Measurements from ENCODE around the gene RHOB.
A peak's percentile ranks its signal among the peaks of the same experiment; 100 is the strongest.

The RHOB gene

GRCh38 chr2:20443276-20443920, 3.5 kb upstream of the RHOB start:
- Histone ChIP-seq H3K9me3 (ENCODE audit: low read length) (no peaks in the 10 kb centered on the region), H3K27me3 (ENCODE audit: control insufficient read depth in 1 of 2, insufficient read depth in 2 of 2, low read length in 2 of 2) (no peaks in the 10 kb centered on the region), H3K27ac (ENCODE audit: low read depth, low read length) (peak overlapping the region; percentile 79), H3K4me1 (ENCODE audit: insufficient read depth, low read length) (peaks cover 23% of the 10 kb centered on the region), H3K4me3 (ENCODE audit: low read depth in 1 of 2, low read length in 2 of 2) (no peak overlapping the region), H3K36me3 (ENCODE audit: insufficient read depth, low read length) (peaks cover 9% of the 10 kb centered on the region), H3K9ac (ENCODE audit: low read length) (peak overlapping the region; percentile 39)

GRCh38 chr2:20444101-20444992, 2.5 kb upstream of the RHOB start:
- Histone ChIP-seq H3K27ac (ENCODE audit: low read depth, low read length) (peak overlapping the region; percentile 79), H3K9ac (ENCODE audit: low read length) (peak overlapping the region; percentile 63), H3K4me3 (ENCODE audit: low read depth in 1 of 2, low read length in 2 of 2) (peak overlapping the region in 1 of 2 donors; percentile 49), H3K27me3 (ENCODE audit: control insufficient read depth in 1 of 2, insufficient read depth in 2 of 2, low read length in 2 of 2) (no peaks in the 10 kb centered on the region), H3K36me3 (ENCODE audit: insufficient read depth, low read length) (peaks cover 19% of the 10 kb centered on the region), H3K4me1 (ENCODE audit: insufficient read depth, low read length) (peaks cover 23% of the 10 kb centered on the region), H3K9me3 (ENCODE audit: low read length) (no peaks in the 10 kb centered on the region)

GRCh38 chr2:20444993-20445910, 1.6 kb upstream of the RHOB start:
- H3K27me3 ChIP-seq (ENCODE audit: control insufficient read depth in 1 of 2, insufficient read depth in 2 of 2, low read length in 2 of 2): no peaks in the 10 kb centered on the region

GRCh38 chr2:20446255-20446916, 488 bp upstream of the RHOB start:
- peak overlapping the region; percentile 86 for H3K9ac ChIP-seq (ENCODE audit: low read length)
- peak overlapping the region; percentile 98 for H3K27ac ChIP-seq (ENCODE audit: low read depth, low read length)
- H3K36me3 ChIP-seq (ENCODE audit: insufficient read depth, low read length): peaks cover 27% of the 10 kb centered on the region
- no peaks in the 10 kb centered on the region for H3K9me3 ChIP-seq (ENCODE audit: low read length)
- H3K4me3 ChIP-seq (ENCODE audit: low read depth in 1 of 2, low read length in 2 of 2): peak overlapping the region; percentile 88 to 100
- no peaks in the 10 kb centered on the region for H3K27me3 ChIP-seq (ENCODE audit: control insufficient read depth in 1 of 2, insufficient read depth in 2 of 2, low read length in 2 of 2)
- H3K4me1 ChIP-seq (ENCODE audit: insufficient read depth, low read length): peaks cover 36% of the 10 kb centered on the region

More at GRCh38 chr2:20444993-20445910, 1.6 kb upstream of the RHOB start:
- peak overlapping the region in 1 of 2 donors; percentile 49 for H3K4me3 ChIP-seq (ENCODE audit: low read depth in 1 of 2, low read length in 2 of 2)
- H3K9me3 ChIP-seq (ENCODE audit: low read length): no peaks in the 10 kb centered on the region
- H3K9ac ChIP-seq (ENCODE audit: low read length): peak overlapping the region; percentile 63
- H3K27ac ChIP-seq (ENCODE audit: low read depth, low read length): peak overlapping the region; percentile 79
- peaks cover 31% of the 10 kb centered on the region for H3K4me1 ChIP-seq (ENCODE audit: insufficient read depth, low read length)
- H3K36me3 ChIP-seq (ENCODE audit: insufficient read depth, low read length): peaks cover 27% of the 10 kb centered on the region

GRCh38 chr2:20447437-20448245, 767 bp downstream of the RHOB start:
- Histone ChIP-seq H3K36me3 (ENCODE audit: insufficient read depth, low read length) (peaks cover 27% of the 10 kb centered on the region), H3K27ac (ENCODE audit: low read depth, low read length) (peak overlapping the region; percentile 98), H3K9ac (ENCODE audit: low read length) (peak overlapping the region; percentile 99), H3K4me3 (ENCODE audit: low read depth in 1 of 2, low read length in 2 of 2) (peak overlapping the region; percentile 98 to 100), H3K4me1 (ENCODE audit: insufficient read depth, low read length) (peaks cover 49% of the 10 kb centered on the region), H3K27me3 (ENCODE audit: control insufficient read depth in 1 of 2, insufficient read depth in 2 of 2, low read length in 2 of 2) (no peaks in the 10 kb centered on the region), H3K9me3 (ENCODE audit: low read length) (no peaks in the 10 kb centered on the region)

GRCh38 chr2:20448246-20448976, 1.5 kb downstream of the RHOB start:
- H3K9ac ChIP-seq (ENCODE audit: low read length): peak overlapping the region; percentile 99
- peak overlapping the region; percentile 98 to 100 for H3K4me3 ChIP-seq (ENCODE audit: low read depth in 1 of 2, low read length in 2 of 2)
- no peaks in the 10 kb centered on the region for H3K27me3 ChIP-seq (ENCODE audit: control insufficient read depth in 1 of 2, insufficient read depth in 2 of 2, low read length in 2 of 2)
- H3K36me3 ChIP-seq (ENCODE audit: insufficient read depth, low read length): peaks cover 27% of the 10 kb centered on the region
- peak overlapping the region; percentile 98 for H3K27ac ChIP-seq (ENCODE audit: low read depth, low read length)
- H3K9me3 ChIP-seq (ENCODE audit: low read length): no peaks in the 10 kb centered on the region
- H3K4me1 ChIP-seq (ENCODE audit: insufficient read depth, low read length): peaks cover 55% of the 10 kb centered on the region

- Histone ChIP-seq H3K9me3 (ENCODE audit: low read length) (no peaks in the 10 kb centered on the region), H3K27ac (ENCODE audit: low read depth, low read length) (peak overlapping the region; percentile 98), H3K4me3 (ENCODE audit: low read depth in 1 of 2, low read length in 2 of 2) (peak overlapping the region; percentile 98 to 100), H3K36me3 (ENCODE audit: insufficient read depth, low read length) (peaks cover 27% of the 10 kb centered on the region), H3K9ac (ENCODE audit: low read length) (peak overlapping the region; percentile 99), H3K4me1 (ENCODE audit: insufficient read depth, low read length) (peaks cover 50% of the 10 kb centered on the region), H3K27me3 (ENCODE audit: control insufficient read depth in 1 of 2, insufficient read depth in 2 of 2, low read length in 2 of 2) (no peaks in the 10 kb centered on the region)
Measured at GRCh38 chr2:20448977-20449306, 2.1 kb downstream of the RHOB start.

GRCh38 chr2:20449501-20450200, 2.8 kb downstream of the RHOB start:
- Histone ChIP-seq H3K27me3 (ENCODE audit: control insufficient read depth in 1 of 2, insufficient read depth in 2 of 2, low read length in 2 of 2) (no peaks in the 10 kb centered on the region), H3K27ac (ENCODE audit: low read depth, low read length) (peak overlapping the region; percentile 98), H3K36me3 (ENCODE audit: insufficient read depth, low read length) (peaks cover 27% of the 10 kb centered on the region), H3K4me1 (ENCODE audit: insufficient read depth, low read length) (peaks cover 44% of the 10 kb centered on the region), H3K9me3 (ENCODE audit: low read length) (no peaks in the 10 kb centered on the region), H3K9ac (ENCODE audit: low read length) (peak overlapping the region; percentile 99), H3K4me3 (ENCODE audit: low read depth in 1 of 2, low read length in 2 of 2) (peak overlapping the region; percentile 98 to 100)

- Histone ChIP-seq H3K4me1 (ENCODE audit: insufficient read depth, low read length) (peaks cover 36% of the 10 kb centered on the region), H3K27me3 (ENCODE audit: control insufficient read depth in 1 of 2, insufficient read depth in 2 of 2, low read length in 2 of 2) (no peaks in the 10 kb centered on the region), H3K9ac (ENCODE audit: low read length) (peak overlapping the region; percentile 99), H3K4me3 (ENCODE audit: low read depth in 1 of 2, low read length in 2 of 2) (peak overlapping the region; percentile 98 to 100), H3K27ac (ENCODE audit: low read depth, low read length) (peak overlapping the region; percentile 98), H3K9me3 (ENCODE audit: low read length) (no peaks in the 10 kb centered on the region), H3K36me3 (ENCODE audit: insufficient read depth, low read length) (peaks cover 27% of the 10 kb centered on the region)
Measured at GRCh38 chr2:20450201-20450999, 3.5 kb downstream of the RHOB start.
